ENCODE results near the gene CDH23. TPM values are rescaled to one million over a fixed set of nuclear protein-coding genes. Genes with fewer than 3 reads are reported as not detected.
A peak's percentile ranks its signal among the peaks of the same experiment; 100 is the strongest.

CDH23 gene
- polyA plus RNA-seq, 2 of the 4 experiments (the other 2 are of a cell fraction), result 1.1 to 2.3 TPM

DNA sequence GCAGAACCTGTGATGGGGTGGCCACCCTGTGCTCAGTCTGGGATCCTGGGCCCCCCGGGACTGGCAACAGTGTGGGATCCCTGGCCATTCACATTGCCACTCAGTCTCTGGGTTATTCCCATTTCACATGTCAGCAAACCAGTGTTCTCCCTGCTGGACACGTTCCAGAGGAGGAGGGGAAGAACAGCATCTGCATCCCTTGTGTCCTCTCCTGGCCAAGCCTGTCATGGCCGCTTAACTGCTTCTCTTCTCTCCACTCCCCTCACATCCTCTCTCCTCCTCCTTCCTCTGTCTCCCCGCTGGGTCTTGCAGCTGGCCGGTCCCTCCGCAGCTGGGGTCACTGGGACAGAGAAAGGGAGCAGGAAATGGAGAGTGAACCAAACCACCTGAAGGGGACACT is 248.5 kb downstream of the CDH23 start:
- H3K4me2 ChIP-seq, result no peak overlapping the region
- ChIA-PET CTCF (interaction anchor here (1.0 to 1.7 kb wide), 3 partner anchors 9 to 249 kb away, joined by 3 to 4 read pairs (median 3); partner anchors contain the start of gene CDH23), POLR2A (no interaction called here)
- TF ChIP-seq HEYL (CRISPR knock-in tag; IDR thresholded peaks at IDR 0.05) (no peak), KDM5A (IDR thresholded peaks at IDR 0.05) (no peak), JUNB (IDR thresholded peaks at IDR 0.05) (no peak), CBX2 (IDR thresholded peaks at IDR 0.05; ENCODE audit: borderline replicate concordance, low read depth) (no peak), ZFP36 (IDR thresholded peaks at IDR 0.05; ENCODE audit: borderline replicate concordance, partially characterized antibody) (no peak), ZNF302 (CRISPR knock-in tag; IDR thresholded peaks at IDR 0.05) (no peak), RNF2 (IDR thresholded peaks at IDR 0.05; ENCODE audit: borderline replicate concordance, low read depth) (no peak), MYC (IDR thresholded peaks at IDR 0.05; ENCODE audit: borderline replicate concordance, low read length) (no peak), SREBF2 (IDR thresholded peaks at IDR 0.05) (no peak), SMC3 (IDR thresholded peaks at IDR 0.05) (no peak), POLR2A (IDR thresholded peaks at IDR 0.05; ENCODE audit: low read length) (no peak), HOXB5 (CRISPR knock-in tag; IDR thresholded peaks at IDR 0.05) (no peak), NPAS2 (CRISPR knock-in tag; IDR thresholded peaks at IDR 0.05; ENCODE audit: borderline replicate concordance) (no peak), CHD4 (IDR thresholded peaks at IDR 0.05; ENCODE audit: borderline replicate concordance) (no peak), KDM1A (IDR thresholded peaks at IDR 0.05; ENCODE audit: low read depth) (no peak), CEBPB (IDR thresholded peaks at IDR 0.05) (no peak), MAFK (IDR thresholded peaks at IDR 0.05; ENCODE audit: partially characterized antibody) (no peak)
- TF ChIP-seq, protein P1, sequence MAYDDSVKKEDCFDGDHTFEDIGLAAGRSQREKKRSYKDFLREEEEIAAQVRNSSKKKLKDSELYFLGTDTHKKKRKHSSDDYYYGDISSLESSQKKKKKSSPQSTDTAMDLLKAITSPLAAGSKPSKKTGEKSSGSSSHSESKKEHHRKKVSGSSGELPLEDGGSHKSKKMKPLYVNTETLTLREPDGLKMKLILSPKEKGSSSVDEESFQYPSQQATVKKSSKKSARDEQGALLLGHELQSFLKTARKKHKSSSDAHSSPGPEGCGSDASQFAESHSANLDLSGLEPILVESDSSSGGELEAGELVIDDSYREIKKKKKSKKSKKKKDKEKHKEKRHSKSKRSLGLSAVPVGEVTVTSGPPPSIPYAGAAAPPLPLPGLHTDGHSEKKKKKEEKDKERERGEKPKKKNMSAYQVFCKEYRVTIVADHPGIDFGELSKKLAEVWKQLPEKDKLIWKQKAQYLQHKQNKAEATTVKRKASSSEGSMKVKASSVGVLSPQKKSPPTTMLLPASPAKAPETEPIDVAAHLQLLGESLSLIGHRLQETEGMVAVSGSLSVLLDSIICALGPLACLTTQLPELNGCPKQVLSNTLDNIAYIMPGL (CRISPR knock-in tag; IDR thresholded peaks at IDR 0.05; ENCODE audit: borderline replicate concordance), result no peak
- TF ChIP-seq, protein P2, sequence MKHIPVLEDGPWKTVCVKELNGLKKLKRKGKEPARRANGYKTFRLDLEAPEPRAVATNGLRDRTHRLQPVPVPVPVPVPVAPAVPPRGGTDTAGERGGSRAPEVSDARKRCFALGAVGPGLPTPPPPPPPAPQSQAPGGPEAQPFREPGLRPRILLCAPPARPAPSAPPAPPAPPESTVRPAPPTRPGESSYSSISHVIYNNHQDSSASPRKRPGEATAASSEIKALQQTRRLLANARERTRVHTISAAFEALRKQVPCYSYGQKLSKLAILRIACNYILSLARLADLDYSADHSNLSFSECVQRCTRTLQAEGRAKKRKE (CRISPR knock-in tag; IDR thresholded peaks at IDR 0.05; ENCODE audit: low read depth), result no peak
- 71% methylated on average over 6 of the region's 6 CpGs for WGBS (ENCODE audit: missing lambda C conversion rate)
- H3K27ac ChIP-seq, result no peak overlapping the region
- no peaks in the 10 kb centered on the region for H3K4me1 ChIP-seq
- H3K4me3 ChIP-seq, result no peak overlapping the region
- H3K9me3 ChIP-seq, result no peaks in the 10 kb centered on the region
- FAIRE-seq (no peak), ATAC-seq (no peak), DNase-seq (ENCODE audit: low read depth in 1 of 2, low spot score in 1 of 2) (no peak)

DNA sequence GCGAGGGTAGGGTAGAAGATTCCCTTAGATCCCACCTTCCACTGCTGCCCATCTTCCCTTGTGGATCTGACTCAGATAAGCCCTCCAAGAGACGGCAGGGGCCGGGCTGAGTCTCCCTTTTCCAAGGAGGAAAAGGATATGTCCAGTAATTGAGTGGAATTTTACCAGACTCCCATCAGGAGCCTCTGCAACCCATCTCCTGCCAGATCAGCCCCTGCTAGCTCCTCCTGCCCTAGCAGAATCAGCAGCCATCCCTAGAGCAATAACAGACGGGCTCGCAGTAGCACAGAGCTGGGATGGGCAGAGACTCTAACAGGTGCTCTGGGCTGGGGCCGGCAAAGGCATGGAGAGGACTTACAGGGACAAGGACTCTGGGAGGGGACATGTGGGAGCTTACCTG is 249.3 kb downstream of the CDH23 start:
- ChIA-PET POLR2A (no interaction called here), CTCF (interaction anchor here (1.2 to 1.3 kb wide), 2 partner anchors 8 to 12 kb away, joined by 3 to 4 read pairs; no protein-coding TSS in a partner anchor)
- no peak for TF ChIP-seq SMC3 (IDR thresholded peaks at IDR 0.05)
- no peak for TF ChIP-seq EP300 (IDR thresholded peaks at IDR 0.05)
- no peak for TF ChIP-seq POLR2A (IDR thresholded peaks at IDR 0.05; ENCODE audit: low read length)
- TF ChIP-seq, protein P3, sequence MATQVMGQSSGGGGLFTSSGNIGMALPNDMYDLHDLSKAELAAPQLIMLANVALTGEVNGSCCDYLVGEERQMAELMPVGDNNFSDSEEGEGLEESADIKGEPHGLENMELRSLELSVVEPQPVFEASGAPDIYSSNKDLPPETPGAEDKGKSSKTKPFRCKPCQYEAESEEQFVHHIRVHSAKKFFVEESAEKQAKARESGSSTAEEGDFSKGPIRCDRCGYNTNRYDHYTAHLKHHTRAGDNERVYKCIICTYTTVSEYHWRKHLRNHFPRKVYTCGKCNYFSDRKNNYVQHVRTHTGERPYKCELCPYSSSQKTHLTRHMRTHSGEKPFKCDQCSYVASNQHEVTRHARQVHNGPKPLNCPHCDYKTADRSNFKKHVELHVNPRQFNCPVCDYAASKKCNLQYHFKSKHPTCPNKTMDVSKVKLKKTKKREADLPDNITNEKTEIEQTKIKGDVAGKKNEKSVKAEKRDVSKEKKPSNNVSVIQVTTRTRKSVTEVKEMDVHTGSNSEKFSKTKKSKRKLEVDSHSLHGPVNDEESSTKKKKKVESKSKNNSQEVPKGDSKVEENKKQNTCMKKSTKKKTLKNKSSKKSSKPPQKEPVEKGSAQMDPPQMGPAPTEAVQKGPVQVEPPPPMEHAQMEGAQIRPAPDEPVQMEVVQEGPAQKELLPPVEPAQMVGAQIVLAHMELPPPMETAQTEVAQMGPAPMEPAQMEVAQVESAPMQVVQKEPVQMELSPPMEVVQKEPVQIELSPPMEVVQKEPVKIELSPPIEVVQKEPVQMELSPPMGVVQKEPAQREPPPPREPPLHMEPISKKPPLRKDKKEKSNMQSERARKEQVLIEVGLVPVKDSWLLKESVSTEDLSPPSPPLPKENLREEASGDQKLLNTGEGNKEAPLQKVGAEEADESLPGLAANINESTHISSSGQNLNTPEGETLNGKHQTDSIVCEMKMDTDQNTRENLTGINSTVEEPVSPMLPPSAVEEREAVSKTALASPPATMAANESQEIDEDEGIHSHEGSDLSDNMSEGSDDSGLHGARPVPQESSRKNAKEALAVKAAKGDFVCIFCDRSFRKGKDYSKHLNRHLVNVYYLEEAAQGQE (IDR thresholded peaks at IDR 0.05), result no peak
- TF ChIP-seq, protein P4, sequence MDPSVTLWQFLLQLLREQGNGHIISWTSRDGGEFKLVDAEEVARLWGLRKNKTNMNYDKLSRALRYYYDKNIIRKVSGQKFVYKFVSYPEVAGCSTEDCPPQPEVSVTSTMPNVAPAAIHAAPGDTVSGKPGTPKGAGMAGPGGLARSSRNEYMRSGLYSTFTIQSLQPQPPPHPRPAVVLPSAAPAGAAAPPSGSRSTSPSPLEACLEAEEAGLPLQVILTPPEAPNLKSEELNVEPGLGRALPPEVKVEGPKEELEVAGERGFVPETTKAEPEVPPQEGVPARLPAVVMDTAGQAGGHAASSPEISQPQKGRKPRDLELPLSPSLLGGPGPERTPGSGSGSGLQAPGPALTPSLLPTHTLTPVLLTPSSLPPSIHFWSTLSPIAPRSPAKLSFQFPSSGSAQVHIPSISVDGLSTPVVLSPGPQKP (IDR thresholded peaks at IDR 0.05; ENCODE audit: low read depth, low read length), result no peak
- no peak for TF ChIP-seq MAFK (IDR thresholded peaks at IDR 0.05; ENCODE audit: partially characterized antibody)
- TF ChIP-seq NFE2L2 (conservative IDR thresholded peaks at IDR 0.05; ENCODE audit: low read length), result no peak
- no peak for TF ChIP-seq MYC (IDR thresholded peaks at IDR 0.05; ENCODE audit: borderline replicate concordance, low read length)
- TF ChIP-seq, protein P1 (CRISPR knock-in tag; IDR thresholded peaks at IDR 0.05; ENCODE audit: borderline replicate concordance), result no peak
- TF ChIP-seq HEYL (CRISPR knock-in tag; IDR thresholded peaks at IDR 0.05), result no peak
- TF ChIP-seq, protein P5, sequence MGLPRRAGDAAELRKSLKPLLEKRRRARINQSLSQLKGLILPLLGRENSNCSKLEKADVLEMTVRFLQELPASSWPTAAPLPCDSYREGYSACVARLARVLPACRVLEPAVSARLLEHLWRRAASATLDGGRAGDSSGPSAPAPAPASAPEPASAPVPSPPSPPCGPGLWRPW (IDR thresholded peaks at IDR 0.05), result no peak
- no peaks in the 10 kb centered on the region for H3K9me3 ChIP-seq
- ATAC-seq, result 0 out of 6 replicates have a peak, but pooled peaks of 1 of the 2 experiments have one; percentile 18
- no peak overlapping the region for H3K4me2 ChIP-seq
- no peak for DNase-seq (ENCODE audit: low read depth in 1 of 2, low spot score in 1 of 2)
- no peak overlapping the region for H3K4me3 ChIP-seq
- no peaks in the 10 kb centered on the region for H3K4me1 ChIP-seq
- H3K27ac ChIP-seq, result no peak overlapping the region
- 69% methylated on average over 5 of the region's 6 CpGs for WGBS (ENCODE audit: missing lambda C conversion rate)
- no peak for FAIRE-seq

Data from A549 (cell line).